A549 (cell line): ENCODE measurements around the gene TBC1D32. TPM values are rescaled to one million over a fixed set of nuclear protein-coding genes. Genes with fewer than 3 reads are reported as not detected.

Experiments used
- ATAC-seq, 2 experiments: fragments of 200-7000 bp in 1 of 2; fragments of >200 bp in 1 of 2; cut with Nextera tagmentation in 1 of 2; cut with Tn5 transposase in 1 of 2; 3 replicates each; pipeline versions ENCODE4 v1.8.0 to v1.9.1; 2018 to 2020; ENCODE audit warnings: mild to moderate bottlenecking in 1 of 2, moderate library complexity in 1 of 2
- CTCF ChIA-PET: fragments of 300-600 bp; sonication (Branson Sonifier 250); formaldehyde crosslinking; extraction: SDS; loops from one replicate; lab custom pipeline; 2021; ENCODE audit warnings: antibody characterized with exemption, inconsistent platforms; lab: Yijun Ruan, JAX
- POLR2A ChIA-PET: fragments of 350-600 bp; formaldehyde crosslinking; extraction: SDS; loops from one replicate; lab custom pipeline; 2021; ENCODE audit warnings: antibody characterized with exemption, inconsistent platforms; lab: Yijun Ruan, JAX
- DNase-seq, 2 experiments: peaks; one replicate each; pipeline versions ENCODE4 v3.0.0 to v3.0.0-alpha.2; 2011 to 2016; ENCODE audit warnings: low read depth in 1 of 2, low spot score in 1 of 2
- FAIRE-seq: peaks from 2 replicates; lab custom pipeline; 2011; peaks lifted over from hg19 to GRCh38; lab: Jason Lieb, UNC
- H3K27ac ChIP-seq, 2 experiments: fragments of >200 bp; sonication (Bioruptor Twin); formaldehyde crosslinking; 3 replicates each; pipeline ENCODE4 v1.5.1; 2016 to 2017
- H3K4me1 ChIP-seq: fragments of >200 bp; sonication (Bioruptor Twin); formaldehyde crosslinking; 3 replicates; pipeline ENCODE4 v1.6.1; 2016
- H3K4me2 ChIP-seq: fragments of >200 bp; sonication (Bioruptor Twin); formaldehyde crosslinking; 3 replicates; pipeline ENCODE4 v1.6.1; 2016
- H3K4me3 ChIP-seq: fragments of >200 bp; sonication (Bioruptor Twin); formaldehyde crosslinking; 3 replicates; pipeline ENCODE4 v1.5.1; 2016
- H3K9me3 ChIP-seq: fragments of >200 bp; sonication (Bioruptor Twin); formaldehyde crosslinking; 3 replicates; pipeline ENCODE4 v1.6.1; 2016
- ATOH8 ChIP-seq: fragments of 250-450 bp; sonication (Bioruptor Pico); IDR thresholded peaks from 2 replicates; pipeline ENCODE4 v1.5.0; 2020; ENCODE audit warnings: low read depth, mild to moderate bottlenecking, moderate library complexity
- CBX8 ChIP-seq: fragments of 200-600 bp; sonication (generic); IDR thresholded peaks from 2 replicates; pipeline ENCODE4 v1.6.1; 2016
- CEBPB ChIP-seq, 2 experiments: fragments of >200 bp in 1 of 2; sonication (Bioruptor Twin) in 1 of 2; formaldehyde crosslinking in 1 of 2; IDR thresholded peaks; 2 replicates each; pipeline ENCODE4 v1.6.1; 2012 to 2016
- CHD2 ChIP-seq: fragments of 150-350 bp; IDR thresholded peaks from 2 replicates; pipeline ENCODE4 v1.6.1; 2014; ENCODE audit warnings: low read length; ENCODE audit not compliant: partially characterized antibody
- CHD4 ChIP-seq: fragments of 200-600 bp; sonication (generic); IDR thresholded peaks from 2 replicates; pipeline ENCODE4 v1.6.1; 2016; ENCODE audit warnings: antibody characterized with exemption, mild to moderate bottlenecking, borderline replicate concordance
- E2F6 ChIP-seq: IDR thresholded peaks from 2 replicates; pipeline ENCODE4 v1.6.1; 2012; ENCODE audit warnings: low read depth, borderline replicate concordance
- EHMT2 ChIP-seq: fragments of 200-600 bp; sonication (generic); IDR thresholded peaks from 2 replicates; pipeline ENCODE4 v1.6.1; 2016; ENCODE audit warnings: antibody characterized with exemption, low read depth, mild to moderate bottlenecking, moderate library complexity
- EP300 ChIP-seq, 2 experiments: fragments of >200 bp; sonication (Bioruptor Twin); formaldehyde crosslinking; IDR thresholded peaks; 2 replicates in 1 of 2; 3 replicates in 1 of 2; pipeline ENCODE4 v1.6.1; 2016 to 2017
- HMGXB4 ChIP-seq: fragments of 250-450 bp; sonication (Bioruptor Pico); IDR thresholded peaks from 2 replicates; pipeline ENCODE4 v1.5.0; 2021; ENCODE audit warnings: mild to moderate bottlenecking, moderate library complexity, borderline replicate concordance
- HOXA7 ChIP-seq: fragments of 250-450 bp; sonication (Bioruptor Pico); IDR thresholded peaks from 2 replicates; pipeline ENCODE4 v1.5.0; 2020; ENCODE audit warnings: mild to moderate bottlenecking, moderate library complexity
- KDM1A ChIP-seq: fragments of 200-600 bp; sonication (generic); IDR thresholded peaks from 2 replicates; pipeline ENCODE4 v1.6.1; 2016; ENCODE audit warnings: low read depth, mild to moderate bottlenecking
- MAX ChIP-seq: IDR thresholded peaks from 2 replicates; pipeline ENCODE4 v1.6.1; 2012
- MAZ ChIP-seq: fragments of 150-350 bp; IDR thresholded peaks from 2 replicates; pipeline ENCODE4 v1.6.1; 2014; ENCODE audit warnings: antibody characterized with exemption, low read depth, low read length, borderline replicate concordance
- MYC ChIP-seq: IDR thresholded peaks from 2 replicates; pipeline ENCODE4 v1.6.1; 2012; ENCODE audit warnings: mild to moderate bottlenecking, inconsistent platforms, low read length, improper control_type of control experiment, borderline replicate concordance
- NPAS2 ChIP-seq: fragments of 250-450 bp; sonication (Bioruptor Pico); IDR thresholded peaks from 2 replicates; pipeline ENCODE4 v1.8.0; 2022; ENCODE audit warnings: mild to moderate bottlenecking, moderate library complexity, borderline replicate concordance
- NR3C1 ChIP-seq: fragments of >200 bp; sonication (Bioruptor Twin); formaldehyde crosslinking; IDR thresholded peaks from 3 replicates; pipeline ENCODE4 v1.6.1; 2017
- PBX3 ChIP-seq: IDR thresholded peaks from 2 replicates; pipeline ENCODE4 v1.6.1; 2012
- POLR2AphosphoS2 ChIP-seq: conservative IDR thresholded peaks from 2 replicates; pipeline ENCODE4 v1.6.1; 2012; ENCODE audit warnings: low read length, improper control_type of control experiment, inconsistent platforms
- REST ChIP-seq: fragments of 200-600 bp; sonication (generic); IDR thresholded peaks from 2 replicates; pipeline ENCODE4 v1.6.1; 2016; ENCODE audit warnings: antibody characterized with exemption, mild to moderate bottlenecking, moderate library complexity
- RNF2 ChIP-seq: fragments of 200-600 bp; sonication (generic); IDR thresholded peaks from 2 replicates; pipeline ENCODE4 v1.6.1; 2016; ENCODE audit warnings: low read depth, mild to moderate bottlenecking, antibody characterized with exemption, moderate library complexity, borderline replicate concordance
- SREBF2 ChIP-seq: fragments of 450-650 bp; IDR thresholded peaks from 2 replicates; pipeline ENCODE4 v1.6.1; 2014; ENCODE audit warnings: mild to moderate bottlenecking, moderate library complexity
- TP53 ChIP-seq: fragments of 250-450 bp; sonication (Bioruptor Pico); IDR thresholded peaks from 2 replicates; pipeline ENCODE4 v1.5.0; 2021; ENCODE audit warnings: mild to moderate bottlenecking, moderate library complexity
- ZC3H11A ChIP-seq: fragments of 450-650 bp; IDR thresholded peaks from 2 replicates; pipeline ENCODE4 v1.6.1; 2014; ENCODE audit warnings: antibody characterized with exemption, mild to moderate bottlenecking
- ZFP36 ChIP-seq: fragments of 450-650 bp; IDR thresholded peaks from 2 replicates; pipeline ENCODE4 v1.6.1; 2014; ENCODE audit warnings: borderline replicate concordance; ENCODE audit not compliant: partially characterized antibody
- ZSCAN20 ChIP-seq: fragments of 250-450 bp; sonication (Bioruptor Pico); IDR thresholded peaks from 2 replicates; pipeline ENCODE4 v1.8.0; 2022; ENCODE audit warnings: mild to moderate bottlenecking, moderate library complexity
- WGBS: methylation state at CpG from one replicate; pipeline ENCODE4 v1.1.6; 2017; ENCODE audit errors: missing lambda C conversion rate; 5-methylcytosine and 5-hydroxymethylcytosine counted together
- polyA plus RNA-seq, 4 experiments: library from polyadenylated mRNA; depleted of rRNA in 3 of 4; stranded (reverse); fragments of >200 nt; fragmentation: RNase III in 1 of 4; extraction: RNeasy Plus Mini Kit Qiagen cat#74134 plus additional on column Dnase treatment in 1 of 4; gene quantifications; 2 replicates in 3 of 4; 3 replicates in 1 of 4; pipeline ENCODE4 v1.2.3, GENCODE V29; 2011 to 2017

The TBC1D32 gene
- polyA plus RNA-seq, 2 of the 4 experiments (the other 2 are of a cell fraction): 2.1 to 4.4 TPM

GRCh38 chr6:121349596-121349995 lies 15.3 kb upstream of the TBC1D32 start:
- CTCF ChIA-PET: interaction anchor here (1.0 kb wide), 1 partner anchor 21 kb away, joined by 3 read pairs; no protein-coding TSS in a partner anchor
- ATAC-seq (no peak), FAIRE-seq (no peak), DNase-seq (no peak)
- no peak for TF ChIP-seq TP53 (CRISPR knock-in tag)
- no peak for TF ChIP-seq NR3C1
- no peak for TF ChIP-seq EHMT2
- TF ChIP-seq MAZ: no peak
- TF ChIP-seq ZC3H11A: no peak
- no peak for TF ChIP-seq POLR2AphosphoS2
- no peak for TF ChIP-seq SREBF2
- no peak for TF ChIP-seq KDM1A
- TF ChIP-seq CHD2: no peak
- TF ChIP-seq NPAS2: no peak
- TF ChIP-seq EP300 (IDR thresholded peaks at IDR 0.05): no peak
- TF ChIP-seq ATOH8 (CRISPR knock-in tag): no peak
- no peak for TF ChIP-seq ZSCAN20 (CRISPR knock-in tag)
- no peak for TF ChIP-seq PBX3
- TF ChIP-seq CBX8: no peak
- TF ChIP-seq MYC: no peak
- TF ChIP-seq HMGXB4 (CRISPR knock-in tag): no peak
- TF ChIP-seq REST: no peak
- Histone ChIP-seq H3K9me3 (no peaks in the 10 kb centered on the region), H3K4me2 (no peak overlapping the region), H3K27ac (no peak overlapping the region), H3K4me1 (no peaks in the 10 kb centered on the region), H3K4me3 (no peak overlapping the region)
- POLR2A ChIA-PET: no interaction called here
- 22% methylated on average over 1 of the region's 1 CpG for WGBS

- FAIRE-seq: no peak
- ChIA-PET POLR2A (no interaction called here), CTCF (interaction anchor here (0.5 kb wide), 1 partner anchor 577 kb away, joined by 4 read pairs; no protein-coding TSS in a partner anchor)
- DNase-seq: no peak
- 45% methylated on average over 3 of the region's 3 CpGs for WGBS
- Histone ChIP-seq H3K27ac (no peak overlapping the region), H3K9me3 (no peaks in the 10 kb centered on the region), H3K4me2 (no peak overlapping the region), H3K4me1 (no peaks in the 10 kb centered on the region), H3K4me3 (no peak overlapping the region)
- ATAC-seq: no peak
- TF ChIP-seq ZFP36 (no peak), MAX (no peak), CHD2 (no peak), E2F6 (no peak), HOXA7 (CRISPR knock-in tag) (no peak), REST (no peak), CHD4 (no peak), ATOH8 (CRISPR knock-in tag) (no peak), RNF2 (no peak), CEBPB (IDR thresholded peaks at IDR 0.05) (no peak)
These were observed 13.2 kb upstream of the TBC1D32 start for GRCh38 chr6:121347484-121347883.
